HL-60 (cell line): ENCODE measurements around the gene DBNDD2.

ENCODE experiments used
- CTCF ChIP-seq: IDR thresholded peaks from one replicate; pipeline ENCODE4 v1.5.1; 2011; ENCODE audit warnings: low read length, control low read depth, inconsistent platforms; ENCODE audit not compliant: insufficient read depth
- SPI1 ChIP-seq: IDR thresholded peaks from 2 replicates; pipeline ENCODE4 v1.6.1; 2012; ENCODE audit warnings: low read depth, mild to moderate bottlenecking, borderline replicate concordance

DNA sequence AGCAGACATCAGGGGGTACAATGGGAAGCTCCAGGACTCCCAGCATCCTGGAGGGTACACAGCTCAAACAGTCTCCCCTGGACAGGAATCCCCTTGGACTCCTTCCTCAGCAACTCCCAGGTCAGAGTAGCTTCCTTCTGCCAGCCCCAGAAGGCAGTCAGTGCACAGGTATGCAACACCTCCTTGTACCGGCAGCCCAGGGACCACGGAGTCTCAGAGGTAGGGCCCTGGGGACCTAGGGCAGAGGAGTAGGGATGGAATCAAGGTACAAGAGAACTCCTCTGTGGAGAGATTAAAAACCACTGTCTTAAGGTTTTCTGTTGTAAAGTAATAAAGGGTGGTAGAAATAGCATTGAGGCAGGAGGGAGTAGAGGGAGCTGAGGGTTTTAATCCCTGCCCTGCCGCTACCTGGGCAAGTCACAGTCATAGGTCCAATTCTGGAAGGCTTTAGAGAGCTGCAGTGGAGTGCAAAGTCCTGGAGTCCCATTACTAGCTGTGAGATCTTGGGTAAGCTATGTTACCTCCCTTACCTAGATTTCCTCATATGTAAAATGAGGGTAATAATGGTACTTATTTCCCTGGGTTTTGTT lies 37.4 kb upstream of the DBNDD2 start:
- TF ChIP-seq CTCF (no peak), SPI1 (no peak)
